Measurements from ENCODE around the gene HSD17B13. TPM values are rescaled to one million over a fixed set of nuclear protein-coding genes. Genes with fewer than 3 reads are reported as not detected.
"Not testable (repeated sequence)": the region's sequence is repeated elsewhere in the genome, so short reads cannot be mapped to it uniquely, and the experiment has no call there.

The HSD17B13 gene
- total RNA-seq, 2 donors from 2014 or later = 0.11 TPM; not detected in 1

- H3K27ac Mint-ChIP-seq; H3K36me3 Mint-ChIP-seq; H3K9me3 Mint-ChIP-seq; DNase-seq (ENCODE audit: low spot score in 2 of 2); ATAC-seq: not testable (repeated sequence)
Observed at GRCh38 chr4:87293889-87294288, 28.8 kb downstream of the HSD17B13 start.

GRCh38 chr4:87286970-87287369 lies 35.7 kb downstream of the HSD17B13 start:
- H3K9me3 Mint-ChIP-seq = peaks cover 5 to 20% of the 10 kb centered on the region in 2 donors
- H3K27ac Mint-ChIP-seq = no peak overlapping the region
- DNase-seq (ENCODE audit: low spot score in 2 of 2) (no peak), ATAC-seq (no peak)
- peaks cover 0 to 19% of the 10 kb centered on the region in 2 donors for H3K36me3 Mint-ChIP-seq

- Mint-ChIP-seq H3K9me3 (peaks cover 5 to 20% of the 10 kb centered on the region in 2 donors), H3K36me3 (peaks cover 0 to 19% of the 10 kb centered on the region in 2 donors)
- not testable (repeated sequence) for ATAC-seq; H3K27ac Mint-ChIP-seq; DNase-seq (ENCODE audit: low spot score in 2 of 2)
Observed at GRCh38 chr4:87284268-87284667, 38.4 kb downstream of the HSD17B13 start.

GRCh38 chr4:87283151-87283550 lies 39.5 kb downstream of the HSD17B13 start:
- DNase-seq (ENCODE audit: low spot score in 2 of 2) (no peak), ATAC-seq (no peak)
- Mint-ChIP-seq H3K9me3 (peaks cover 5 to 20% of the 10 kb centered on the region in 2 donors), H3K36me3 (peaks cover 0 to 19% of the 10 kb centered on the region in 2 donors), H3K27ac (no peak overlapping the region)

GRCh38 chr4:87281603-87282002 lies 41.1 kb downstream of the HSD17B13 start:
- DNase-seq (ENCODE audit: low spot score in 2 of 2) (no peak), ATAC-seq (no peak)
- Mint-ChIP-seq H3K9me3 (peaks cover 5 to 12% of the 10 kb centered on the region in 2 donors), H3K27ac (no peak overlapping the region), H3K36me3 (peaks cover 0 to 11% of the 10 kb centered on the region in 2 donors)

- Mint-ChIP-seq H3K27ac (no peak overlapping the region), H3K9me3 (no peaks in the 10 kb centered on the region)
Observed at GRCh38 chr4:87278335-87278794, 44.3 kb downstream of the HSD17B13 start.

GRCh38 chr4:87275311-87275710 lies 47.4 kb downstream of the HSD17B13 start:
- ATAC-seq = no peak
- no peak for DNase-seq (ENCODE audit: low spot score in 2 of 2)
- no peaks in the 10 kb centered on the region for H3K9me3 Mint-ChIP-seq
- no peak overlapping the region for H3K27ac Mint-ChIP-seq
- no peaks in the 10 kb centered on the region for H3K36me3 Mint-ChIP-seq

More at GRCh38 chr4:87278335-87278794, 44.3 kb downstream of the HSD17B13 start:
- H3K36me3 Mint-ChIP-seq = no peaks in the 10 kb centered on the region
- no peak for DNase-seq (ENCODE audit: low spot score in 2 of 2)
- no peak for ATAC-seq

- no peak for ATAC-seq
Observed at GRCh38 chr4:87274803-87275202, 47.9 kb downstream of the HSD17B13 start.

GRCh38 chr4:87274327-87274726 lies 48.4 kb downstream of the HSD17B13 start:
- no peaks in the 10 kb centered on the region for H3K9me3 Mint-ChIP-seq
- DNase-seq (ENCODE audit: low spot score in 2 of 2) (no peak), ATAC-seq (no peak)
- no peaks in the 10 kb centered on the region for H3K36me3 Mint-ChIP-seq
- no peak overlapping the region for H3K27ac Mint-ChIP-seq

More at GRCh38 chr4:87274803-87275202, 47.9 kb downstream of the HSD17B13 start:
- Mint-ChIP-seq H3K36me3 (no peaks in the 10 kb centered on the region), H3K9me3 (no peaks in the 10 kb centered on the region), H3K27ac (no peak overlapping the region)
- DNase-seq (ENCODE audit: low spot score in 2 of 2) = no peak

- ATAC-seq (no peak), DNase-seq (ENCODE audit: low spot score in 2 of 2) (no peak)
- Mint-ChIP-seq H3K9me3 (no peaks in the 10 kb centered on the region), H3K36me3 (no peaks in the 10 kb centered on the region), H3K27ac (no peak overlapping the region)
Observed at GRCh38 chr4:87270825-87271224, 51.9 kb downstream of the HSD17B13 start.

GRCh38 chr4:87270144-87270543 lies 52.5 kb downstream of the HSD17B13 start:
- no peak for DNase-seq (ENCODE audit: low spot score in 2 of 2)
- ATAC-seq = no peak
- Mint-ChIP-seq H3K36me3 (no peaks in the 10 kb centered on the region), H3K9me3 (no peaks in the 10 kb centered on the region), H3K27ac (no peak overlapping the region)

GRCh38 chr4:87268411-87268810 lies 54.3 kb downstream of the HSD17B13 start:
- no peak for DNase-seq (ENCODE audit: low spot score in 2 of 2)
- no peak for ATAC-seq
- H3K36me3 Mint-ChIP-seq = no peaks in the 10 kb centered on the region
- no peak overlapping the region for H3K27ac Mint-ChIP-seq
- no peaks in the 10 kb centered on the region for H3K9me3 Mint-ChIP-seq

GRCh38 chr4:87266986-87267385 lies 55.7 kb downstream of the HSD17B13 start:
- no peak for DNase-seq (ENCODE audit: low spot score in 2 of 2)
- H3K9me3 Mint-ChIP-seq = no peaks in the 10 kb centered on the region
- no peak for ATAC-seq
- H3K27ac Mint-ChIP-seq = no peak overlapping the region
- no peaks in the 10 kb centered on the region for H3K36me3 Mint-ChIP-seq

GRCh38 chr4:87262886-87263285 lies 59.8 kb downstream of the HSD17B13 start:
- Mint-ChIP-seq H3K27ac (no peak overlapping the region), H3K36me3 (no peaks in the 10 kb centered on the region), H3K9me3 (no peaks in the 10 kb centered on the region)
- DNase-seq (ENCODE audit: low spot score in 2 of 2) = no peak
- no peak for ATAC-seq

GRCh38 chr4:87260477-87260876 lies 62.2 kb downstream of the HSD17B13 start:
- no peak for DNase-seq (ENCODE audit: low spot score in 2 of 2)
- H3K9me3 Mint-ChIP-seq = peaks cover 0 to 5% of the 10 kb centered on the region in 2 donors
- no peak overlapping the region for H3K27ac Mint-ChIP-seq
- H3K36me3 Mint-ChIP-seq = peaks cover 0 to 5% of the 10 kb centered on the region in 2 donors
- no peak for ATAC-seq

- Mint-ChIP-seq H3K36me3 (peaks cover 0 to 7% of the 10 kb centered on the region in 2 donors), H3K9me3 (peaks cover 0 to 6% of the 10 kb centered on the region in 2 donors), H3K27ac (no peak overlapping the region)
- ATAC-seq (no peak), DNase-seq (ENCODE audit: low spot score in 2 of 2) (no peak)
Observed at GRCh38 chr4:87258677-87259076, 64.0 kb downstream of the HSD17B13 start.

- Mint-ChIP-seq H3K9me3 (peaks cover 0 to 6% of the 10 kb centered on the region in 2 donors), H3K27ac (no peak overlapping the region), H3K36me3 (peaks cover 0 to 7% of the 10 kb centered on the region in 2 donors)
- DNase-seq (ENCODE audit: low spot score in 2 of 2) = no peak
- no peak for ATAC-seq
Observed at GRCh38 chr4:87257523-87257922, 65.2 kb downstream of the HSD17B13 start.

- no peak for DNase-seq (ENCODE audit: low spot score in 2 of 2)
- Mint-ChIP-seq H3K36me3 (peaks cover 0 to 7% of the 10 kb centered on the region in 2 donors), H3K9me3 (peaks cover 0 to 6% of the 10 kb centered on the region in 2 donors), H3K27ac (no peak overlapping the region)
- ATAC-seq = no peak
Observed at GRCh38 chr4:87255755-87256154, 66.9 kb downstream of the HSD17B13 start.

Measured in activated naive CD4-positive, alpha-beta T cell treated with anti-CD3 and anti-CD28 coated beads, Interleukin-2, amount 50 U/mL, for 72 hours (primary cell).